NCI-H69 (cell line): ENCODE measurements around the gene IGF2BP2.
A peak's percentile ranks its signal among the peaks of the same experiment; 100 is the strongest.

Source experiments
- DNase-seq: peaks from one replicate; lab custom pipeline; 2025; lab: John Stamatoyannopoulos, UW

IGF2BP2 gene

GRCh38 chr3:185659942-185660921 is 164.6 kb downstream of the IGF2BP2 start:
- DNase-seq = peak; percentile 83

- DNase-seq = no peak
Observed at GRCh38 chr3:185658943-185659342, 165.9 kb downstream of the IGF2BP2 start.

GRCh38 chr3:185658504-185658912 is 166.3 kb downstream of the IGF2BP2 start:
- DNase-seq = no peak

DNA sequence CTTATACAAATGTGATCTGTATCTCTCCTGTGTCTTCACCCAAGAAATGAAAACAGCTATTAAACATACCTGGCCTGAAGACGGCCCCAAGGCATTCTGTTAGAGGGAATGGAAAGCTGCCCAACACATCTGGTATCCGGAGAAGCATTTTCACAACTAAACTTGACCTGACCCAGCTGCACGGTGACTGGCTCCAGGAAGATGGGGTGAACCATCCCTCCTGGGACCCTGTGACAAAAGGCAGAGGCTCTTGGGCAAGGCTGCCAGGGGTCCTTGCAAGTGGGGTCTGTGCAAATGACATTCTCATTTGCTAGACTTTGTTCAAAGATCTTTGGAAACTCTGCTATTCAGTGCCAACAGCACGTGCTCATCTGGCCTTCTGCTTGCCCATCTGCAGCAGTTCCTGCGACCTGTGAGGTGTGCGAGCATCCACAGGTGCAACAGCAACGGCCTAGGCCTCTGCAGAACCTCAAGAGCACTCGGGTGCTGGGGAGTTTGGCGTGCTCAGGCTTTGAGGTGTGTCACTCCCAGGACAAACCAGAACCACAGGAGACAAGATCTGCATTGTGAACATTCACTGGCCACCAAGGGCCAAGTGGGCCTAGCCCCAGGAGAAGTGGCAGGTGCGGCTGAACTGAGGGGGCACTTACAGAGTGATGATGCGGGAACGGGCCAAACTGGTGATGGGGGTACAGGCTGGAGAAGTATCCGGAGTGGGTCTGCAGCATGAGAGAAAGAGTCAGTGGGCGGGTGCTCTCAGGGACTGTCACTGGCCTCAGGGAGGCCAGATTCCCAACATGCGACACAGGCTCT is 166.9 kb downstream of the IGF2BP2 start:
- DNase-seq = no peak

DNA sequence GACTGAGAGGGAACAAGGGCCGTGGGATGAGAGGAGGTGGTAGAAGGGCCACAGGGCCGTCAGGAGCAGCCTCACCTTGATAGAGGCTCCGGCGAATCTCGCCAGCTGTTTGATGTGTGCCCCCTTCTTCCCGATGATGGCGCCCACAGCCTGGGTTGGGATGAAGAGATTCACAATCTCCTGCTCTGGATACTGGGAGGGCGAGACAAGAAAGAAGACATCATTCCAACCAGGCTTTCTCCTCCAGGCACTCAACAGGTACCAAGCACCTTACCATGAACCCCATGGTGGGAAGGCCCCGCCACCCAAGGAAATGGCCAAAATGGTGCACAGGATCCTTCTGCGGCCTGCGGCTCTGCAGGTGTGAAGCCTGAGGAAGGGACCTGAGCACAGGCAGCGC is 167.6 kb downstream of the IGF2BP2 start:
- no peak for DNase-seq

GRCh38 chr3:185656321-185656840 is 168.5 kb downstream of the IGF2BP2 start:
- DNase-seq = no peak

DNA sequence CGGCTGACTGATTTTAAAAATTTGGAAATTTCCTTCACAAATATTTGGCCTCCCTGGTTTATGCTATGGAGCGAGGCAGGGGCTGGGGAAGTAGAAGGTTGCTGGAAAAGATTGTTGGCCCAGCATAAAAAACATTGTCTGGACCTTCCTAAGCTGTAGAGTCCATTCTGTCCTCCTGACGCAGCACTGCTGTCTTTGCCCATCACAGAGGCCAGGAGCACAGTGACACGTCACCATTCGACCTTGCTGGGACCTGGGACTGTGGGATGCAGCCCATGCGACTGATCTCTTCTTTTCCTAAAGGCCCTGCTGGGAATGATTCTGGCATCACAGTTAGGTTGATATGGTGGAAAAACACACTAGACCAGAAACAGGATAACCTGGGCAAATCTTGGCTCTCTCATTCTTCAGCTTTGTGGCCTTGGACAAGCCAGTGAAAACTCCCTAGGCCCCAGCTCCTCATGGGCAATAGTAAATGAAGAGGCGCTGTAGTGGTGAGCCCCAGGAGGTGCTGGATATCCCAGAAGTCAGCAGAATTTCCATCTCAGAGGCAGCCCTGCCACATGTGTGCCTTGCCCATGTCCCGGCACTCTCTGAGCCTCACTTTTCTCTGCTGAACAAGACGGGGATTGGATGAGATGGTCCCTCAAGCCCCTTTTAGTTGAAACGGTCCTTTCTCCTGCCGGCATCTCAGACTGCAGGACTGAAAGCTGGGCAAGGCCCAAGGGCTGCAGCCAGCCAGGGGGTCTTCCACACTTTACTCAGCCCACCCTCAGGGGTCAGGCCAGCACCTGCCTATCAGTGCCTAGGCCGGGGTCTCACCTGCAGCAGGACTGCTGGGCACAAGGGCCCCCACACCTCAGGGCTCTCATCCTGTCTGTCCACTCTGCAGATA is 169.2 kb downstream of the IGF2BP2 start:
- DNase-seq = no peak

DNA sequence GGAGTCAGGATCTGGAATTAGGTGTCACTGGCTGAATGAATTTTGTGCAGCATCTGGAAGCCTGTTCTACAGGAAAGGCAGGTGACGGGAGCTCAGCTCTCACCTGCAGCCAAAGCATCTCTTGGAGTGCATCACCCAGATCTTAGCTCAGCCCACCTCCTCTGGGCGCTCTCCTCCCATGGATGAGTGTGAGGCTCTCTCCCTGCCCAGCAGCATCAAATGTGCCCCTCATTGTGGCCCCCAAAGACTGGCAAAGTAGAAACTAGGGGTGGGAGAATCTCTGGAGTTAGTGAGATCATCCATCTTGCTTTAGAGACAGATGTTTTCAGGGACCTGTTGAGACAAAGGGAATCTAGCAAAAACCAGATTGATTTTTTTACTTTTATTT is 170.1 kb downstream of the IGF2BP2 start:
- no peak for DNase-seq

- no peak for DNase-seq
Observed at GRCh38 chr3:185653949-185654757, 170.7 kb downstream of the IGF2BP2 start.

GRCh38 chr3:185651971-185652370 is 172.9 kb downstream of the IGF2BP2 start:
- DNase-seq = no peak

- DNase-seq = no peak
Observed at GRCh38 chr3:185649414-185649813, 175.4 kb downstream of the IGF2BP2 start.

DNA sequence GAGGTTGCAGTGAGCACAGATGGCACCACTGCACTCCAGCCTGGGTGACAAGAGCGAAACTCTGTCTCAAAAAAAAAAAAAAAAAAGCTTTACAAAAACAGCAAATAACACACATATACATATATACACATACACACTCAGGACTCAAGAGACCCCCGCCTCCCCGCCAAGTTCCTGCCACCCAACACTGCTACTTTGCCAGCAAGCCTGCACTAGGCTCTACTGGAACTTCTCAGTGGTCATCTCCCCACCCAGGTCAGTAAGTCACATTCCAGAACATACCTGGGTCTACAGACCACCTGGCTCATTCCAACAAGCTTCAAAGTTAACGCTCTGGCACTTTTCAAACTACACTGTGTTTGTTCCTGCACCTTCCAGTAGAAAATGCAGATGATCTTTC is 176.4 kb downstream of the IGF2BP2 start:
- DNase-seq = no peak

DNA sequence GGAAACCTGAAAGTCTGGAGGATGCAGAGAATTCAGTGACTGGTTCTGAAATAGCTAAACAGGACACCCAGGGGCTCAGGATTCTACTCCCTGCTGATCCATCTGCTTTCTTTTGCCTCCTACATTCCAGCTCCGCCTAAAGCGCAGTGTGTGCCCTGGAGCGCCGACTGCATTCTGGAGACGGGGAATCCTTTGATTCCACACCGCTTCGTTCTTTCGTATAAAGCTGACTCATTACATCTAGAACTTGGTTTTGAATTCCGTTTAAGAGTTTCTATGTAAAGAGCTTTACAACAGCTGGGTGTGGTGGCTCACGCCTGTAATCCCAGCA is 177.0 kb downstream of the IGF2BP2 start:
- DNase-seq = no peak

DNA sequence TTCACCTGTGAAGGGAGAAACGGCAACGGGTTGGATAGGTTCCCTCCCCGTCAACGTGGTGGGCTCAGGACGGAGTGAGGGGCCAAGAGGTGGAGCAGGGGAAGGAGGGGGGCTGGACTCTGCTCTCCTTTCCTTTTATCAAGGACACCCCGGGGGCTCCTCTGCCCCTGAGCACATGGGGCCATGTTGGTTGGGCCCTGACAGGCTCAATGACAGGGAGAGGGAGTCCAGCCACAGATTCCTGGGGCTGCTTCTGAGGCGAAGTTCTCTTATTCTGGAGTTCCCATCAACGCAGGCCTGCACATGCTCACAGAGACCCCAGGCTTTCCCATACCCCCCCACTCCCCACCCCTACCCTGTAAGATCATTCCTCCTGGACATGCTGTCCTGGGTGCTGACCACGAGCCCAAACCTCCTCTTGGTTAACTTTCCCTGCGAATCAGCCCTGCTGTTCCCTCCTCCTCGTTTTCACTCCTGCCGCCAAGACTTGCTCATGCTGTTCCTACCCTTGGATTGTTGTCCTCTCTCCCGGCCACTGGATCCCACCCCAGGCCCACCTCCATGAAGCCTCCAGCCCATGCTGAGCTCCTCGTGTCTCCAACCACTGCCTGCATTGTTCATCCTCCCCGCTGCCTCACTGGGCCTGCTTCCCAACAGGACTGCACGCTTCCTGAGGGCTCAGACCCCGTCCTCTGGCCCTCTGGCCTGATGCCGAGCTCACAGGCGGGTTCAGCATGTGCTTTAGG is 177.5 kb downstream of the IGF2BP2 start:
- no peak for DNase-seq

DNA sequence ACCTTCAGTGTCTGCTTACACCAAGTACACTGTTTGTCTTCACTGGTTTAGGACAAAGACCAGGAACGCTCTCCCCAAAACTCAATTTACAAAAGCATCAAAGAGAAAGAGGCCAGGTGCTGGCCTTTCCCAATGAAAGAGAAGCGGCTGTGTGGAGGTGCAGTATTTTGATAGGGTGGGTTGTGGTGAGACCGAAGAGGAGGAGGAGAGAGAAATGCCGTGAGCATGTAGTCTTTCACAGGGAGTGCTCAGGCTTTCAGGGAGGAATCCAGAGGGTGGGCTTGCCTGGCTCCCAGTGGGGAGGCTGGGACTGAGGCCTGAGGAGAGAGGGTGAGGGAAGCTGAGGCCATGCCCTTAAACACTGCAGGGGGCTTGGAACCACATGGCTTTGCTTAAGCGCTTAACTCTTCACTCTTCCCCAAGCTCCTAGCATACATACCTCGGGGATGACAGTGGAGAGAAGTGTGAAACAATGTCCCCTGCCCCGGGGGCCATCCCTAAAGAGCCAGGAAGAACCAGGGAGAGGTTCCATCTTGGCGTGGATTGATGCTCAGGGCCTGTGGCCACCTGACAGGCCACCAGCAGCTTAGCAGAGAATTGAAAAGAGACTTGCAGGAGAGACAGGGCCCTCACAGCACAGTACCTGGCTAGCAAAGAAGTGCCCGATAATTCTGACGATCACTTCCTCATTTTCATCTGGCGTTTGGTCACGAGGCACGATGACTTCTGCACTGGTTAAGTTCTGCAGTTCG is 178.3 kb downstream of the IGF2BP2 start:
- no peak for DNase-seq

DNA sequence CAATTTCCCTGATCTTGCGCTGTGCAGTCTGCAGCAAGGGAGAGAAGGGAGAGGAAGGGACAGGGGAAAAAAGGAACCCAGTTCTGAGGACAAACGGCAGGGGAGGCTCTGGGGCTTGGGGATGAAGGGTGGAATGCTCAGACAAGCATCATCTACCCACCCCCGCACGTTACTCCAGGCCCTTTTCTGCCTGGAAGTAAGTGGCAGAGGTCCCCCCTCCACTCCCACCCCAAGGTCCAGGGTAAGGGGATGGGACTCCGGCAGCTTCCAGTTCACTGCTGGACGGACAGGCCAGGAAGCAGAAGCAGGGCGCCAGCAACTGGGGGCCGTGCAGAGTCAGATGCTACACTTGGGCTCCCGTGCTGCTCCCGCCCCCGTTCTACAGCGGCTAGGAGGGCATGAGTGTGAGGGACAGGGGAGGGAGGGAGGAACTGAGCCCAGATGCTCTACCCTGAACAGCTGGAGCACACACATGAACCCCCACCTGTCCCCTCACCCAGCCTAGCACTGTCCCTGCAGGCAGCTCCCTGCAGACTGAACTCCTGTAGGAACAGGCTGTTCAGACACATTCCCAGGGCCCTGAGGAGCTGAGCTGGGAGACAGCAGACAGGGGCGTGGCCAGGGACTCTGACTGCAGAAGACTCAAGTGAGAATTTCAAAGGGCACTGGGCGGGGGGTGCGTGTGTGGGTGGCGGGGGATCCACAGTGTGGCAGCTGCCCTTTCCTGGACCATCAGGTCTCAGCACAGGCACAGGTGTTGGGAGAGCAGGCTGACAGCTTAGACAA is 179.1 kb downstream of the IGF2BP2 start:
- DNase-seq = peak; percentile 89

- peak; percentile 63 for DNase-seq
Observed at GRCh38 chr3:185645191-185645590, 179.7 kb downstream of the IGF2BP2 start.

DNA sequence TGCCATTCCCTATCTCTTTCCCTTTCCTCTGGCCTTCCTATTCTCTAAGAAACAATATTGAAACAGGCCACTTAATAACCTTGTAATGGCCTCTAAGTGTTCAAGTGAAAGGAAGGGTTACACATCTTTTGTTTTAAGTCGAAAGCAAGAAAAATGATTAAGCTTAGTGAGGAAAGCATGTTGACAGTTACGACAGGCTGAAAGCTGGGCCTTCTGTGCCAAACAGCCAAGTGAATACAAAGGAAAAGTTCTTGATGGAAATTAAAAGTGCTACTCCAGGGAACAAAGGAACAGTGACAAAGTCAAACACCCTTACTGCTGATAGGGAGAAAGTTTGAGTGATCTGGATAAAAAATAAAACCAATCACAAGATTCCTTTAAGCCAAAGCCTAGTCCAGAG is 184.5 kb downstream of the IGF2BP2 start:
- no peak for DNase-seq
